GM12878 (cell line): ENCODE measurements around the gene TAF13. TPM values are rescaled to one million over a fixed set of nuclear protein-coding genes. Genes with fewer than 3 reads are reported as not detected.

Source experiments
- ATAC-seq: fragments of 200-7000 bp; cut with Tn5 transposase; 3 replicates; pipeline ENCODE4 v1.9.1; 2020; ENCODE audit warnings: mild to moderate bottlenecking, moderate library complexity
- BruUV-seq: library from RNA; stranded (reverse); fragments of 400-500 nt; replicated peaks from 2 replicates; lab custom pipeline; 2021; lab: Mats Ljungman, UMichigan
- CTCF ChIA-PET: fragments of 300-600 bp; sonication (Branson Sonifier 250); formaldehyde crosslinking; extraction: SDS; loops from one replicate; lab custom pipeline; 2021; ENCODE audit warnings: inconsistent platforms; lab: Yijun Ruan, JAX
- POLR2A ChIA-PET: fragments of 350-600 bp; formaldehyde crosslinking; extraction: SDS; loops from one replicate; lab custom pipeline; 2021; ENCODE audit warnings: inconsistent platforms; lab: Charles Lee
- RAD21 ChIA-PET: fragments of 300-600 bp; sonication (Branson Sonifier 250); formaldehyde crosslinking; loops from one replicate; lab custom pipeline; 2023; ENCODE audit warnings: antibody characterized with exemption; ENCODE audit not compliant: unreplicated experiment; lab: Charles Lee
- SMC1A ChIA-PET: fragments of 300-600 bp; sonication (Branson Sonifier 250); formaldehyde crosslinking; loops from one replicate; lab custom pipeline; 2023; ENCODE audit not compliant: unreplicated experiment, uncharacterized antibody; lab: Charles Lee
- DNase-seq: peaks from one replicate; pipeline ENCODE4 v3.0.0-alpha.2; 2011; ENCODE audit warnings: low read depth, low spot score
- FAIRE-seq: peaks from 3 replicates; lab custom pipeline; 2011; peaks lifted over from hg19 to GRCh38; lab: Jason Lieb, UNC
- H2AFZ ChIP-seq: 2 replicates; pipeline ENCODE4 v1.6.0; 2011; ENCODE audit warnings: low read depth, low read length, control low read depth; ENCODE audit not compliant: control insufficient read depth
- H3K27ac ChIP-seq: 2 replicates; pipeline ENCODE4 v1.5.1; 2011; ENCODE audit warnings: control low read depth; ENCODE audit not compliant: control insufficient read depth, insufficient read depth
- H3K27me3 ChIP-seq, 2 experiments: replicated peaks in 1 of 2; 2 replicates each; pipeline versions ENCODE4 v1.6.0 to v1.6.1; 2011; ENCODE audit warnings: low read length in 1 of 2; ENCODE audit not compliant: control insufficient read depth in 2 of 2, insufficient read depth in 2 of 2
- H3K36me3 ChIP-seq, 2 experiments: 2 replicates each; pipeline ENCODE4 v1.5.1; 2011; ENCODE audit warnings: low read length in 1 of 2; ENCODE audit not compliant: control insufficient read depth in 2 of 2, insufficient read depth in 2 of 2
- H3K4me1 ChIP-seq: 2 replicates; pipeline ENCODE4 v1.6.1; 2011; ENCODE audit warnings: mild to moderate bottlenecking, low read length, moderate library complexity, mixed read lengths; ENCODE audit not compliant: control insufficient read depth, insufficient read depth
- H3K4me2 ChIP-seq: 2 replicates; pipeline ENCODE4 v1.6.0; 2011; ENCODE audit warnings: control low read depth; ENCODE audit not compliant: control insufficient read depth, insufficient read depth
- H3K4me3 ChIP-seq: fragments of 200-600 bp; sonication (generic); 2 replicates; pipeline ENCODE4 v1.5.1; 2016
- H3K79me2 ChIP-seq: 2 replicates; pipeline ENCODE4 v1.6.0; 2011; ENCODE audit warnings: low read length; ENCODE audit not compliant: control insufficient read depth, insufficient read depth
- H3K9ac ChIP-seq: 2 replicates; pipeline ENCODE4 v1.8.0; 2011; ENCODE audit warnings: low read length, control low read depth, mixed read lengths; ENCODE audit not compliant: control insufficient read depth, insufficient read depth
- H3K9me3 ChIP-seq: replicated peaks from 3 replicates; pipeline ENCODE4 v1.5.1; 2011; ENCODE audit warnings: mild to moderate bottlenecking, low read length; ENCODE audit not compliant: control insufficient read depth, insufficient read depth
- H4K20me1 ChIP-seq: 2 replicates; pipeline ENCODE4 v1.6.0; 2011; ENCODE audit not compliant: control insufficient read depth, insufficient read depth
- PAX8 ChIP-seq: fragments of 450-650 bp; IDR thresholded peaks from 2 replicates; pipeline ENCODE4 v1.6.1; 2017; ENCODE audit warnings: mild to moderate bottlenecking, moderate library complexity
- USF1 ChIP-seq: IDR thresholded peaks from 2 replicates; pipeline ENCODE4 v1.6.1; 2011; ENCODE audit warnings: borderline replicate concordance, low read depth, mild to moderate bottlenecking, moderate library complexity, mixed read lengths, low read length; ENCODE audit not compliant: insufficient read depth; ENCODE audit errors: extremely low read length
- WGBS: methylation state at CpG from one replicate; pipeline ENCODE4 v1.1.6; 2016; ENCODE audit warnings: low lambda C conversion rate; ENCODE audit not compliant: insufficient replicate concordance, insufficient coverage; ENCODE audit errors: missing lambda C conversion rate; 5-methylcytosine and 5-hydroxymethylcytosine counted together
- in situ Hi-C: fragments of 300-500 bp; cut with MboI; formaldehyde crosslinking; loops from 9 replicates; pipeline ENCODE4 v1.14.3; 2018; ENCODE audit warnings: mixed read lengths
- intact Hi-C: fragments of 100-400 bp; cut with micrococcal nuclease; formaldehyde crosslinking; loops from one replicate; pipeline ENCODE4 v1.14.2; 2022; ENCODE audit not compliant: unreplicated experiment
- polyA plus RNA-seq, 11 experiments: library from polyadenylated mRNA; depleted of rRNA in 4 of 11; unstranded in 6 of 11; stranded (reverse) in 5 of 11; fragments of >200 nt; fragmentation: Nextera tagmentation in 4 of 11; fragmentation: Illumina TruSeq in 1 of 11; extraction: Ambion mirVana in 4 of 11; extraction: Trizol in 1 of 11; gene quantifications; 1 replicate in 1 of 11; 2 replicates in 10 of 11; pipeline versions ENCODE4 v1.2.1 to v1.2.3, GENCODE V29; 2011 to 2016; ENCODE audit warnings: inconsistent platforms in 2 of 11, missing spikeins in 2 of 11, low read depth in 1 of 11
- total RNA-seq, 4 experiments: library from RNA; depleted of rRNA in 3 of 4; stranded (reverse); fragments of >200 nt in 3 of 4; fragmentation: Illumina TruSeq in 1 of 4; extraction: Trizol in 1 of 4; gene quantifications; 2 replicates each; pipeline versions ENCODE4 v1.2.1 to v1.2.3, GENCODE V29; 2013 to 2021
- TF ChIP-seq, protein P1 (sequence below): IDR thresholded peaks from 2 replicates; pipeline ENCODE4 v1.6.1; 2011; ENCODE audit warnings: borderline replicate concordance, low read depth, mild to moderate bottlenecking, moderate library complexity, low read length; ENCODE audit not compliant: insufficient read depth, poor library complexity, severe bottlenecking

The TAF13 gene
- total and polyA plus RNA-seq, 10 of the 15 experiments (the other 5 are each of a cell fraction or from before 2014, with no cell fraction given) = 8.1 to 30.6 (median 18.0) TPM

GRCh38 chr1:109104364-109105151 is 28.8 kb upstream of the TAF13 start:
- SMC1A ChIA-PET = no interaction called here
- no TSS peak for BruUV-seq
- Histone ChIP-seq H3K4me1 (0 out of 2 replicates have a peak, but pooled peaks cover 3% of the 10 kb centered on the region), H3K79me2 (peaks cover 17% of the 10 kb centered on the region), H3K27me3 (no peaks in the 10 kb centered on the region), H3K9me3 (no peaks in the 10 kb centered on the region), H3K9ac (no peak overlapping the region), H4K20me1 (no peaks in the 10 kb centered on the region), H3K36me3 (no peaks in the 10 kb centered on the region), H2AFZ (no peak overlapping the region), H3K27ac (no peak overlapping the region), H3K4me3 (no peak overlapping the region), H3K4me2 (no peak overlapping the region)
- in situ Hi-C loops = no loop called here
- CTCF ChIA-PET = interaction anchor here (0.5 kb wide), 2 partner anchors 101 to 294 kb away, joined by 3 to 4 read pairs; no protein-coding TSS in a partner anchor
- intact Hi-C loops = no loop called here
- FAIRE-seq = no peak
- POLR2A ChIA-PET = interaction anchor here (0.5 kb wide), 2 partner anchors 18 to 54 kb away, joined by 3 to 8 read pairs; no protein-coding TSS in a partner anchor
- TF ChIP-seq, protein P1, sequence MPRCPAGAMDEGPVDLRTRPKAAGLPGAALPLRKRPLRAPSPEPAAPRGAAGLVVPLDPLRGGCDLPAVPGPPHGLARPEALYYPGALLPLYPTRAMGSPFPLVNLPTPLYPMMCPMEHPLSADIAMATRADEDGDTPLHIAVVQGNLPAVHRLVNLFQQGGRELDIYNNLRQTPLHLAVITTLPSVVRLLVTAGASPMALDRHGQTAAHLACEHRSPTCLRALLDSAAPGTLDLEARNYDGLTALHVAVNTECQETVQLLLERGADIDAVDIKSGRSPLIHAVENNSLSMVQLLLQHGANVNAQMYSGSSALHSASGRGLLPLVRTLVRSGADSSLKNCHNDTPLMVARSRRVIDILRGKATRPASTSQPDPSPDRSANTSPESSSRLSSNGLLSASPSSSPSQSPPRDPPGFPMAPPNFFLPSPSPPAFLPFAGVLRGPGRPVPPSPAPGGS = peak; percentile 7
- no peak for TF ChIP-seq USF1
- peak; percentile 23; the same call in 1 of the 2 replicates for TF ChIP-seq PAX8
- no peak for DNase-seq
- RAD21 ChIA-PET = no interaction called here
- WGBS = 99% methylated on average over 20 of the region's 20 CpGs
- ATAC-seq = no peak
